HCT116 (cell line): ENCODE measurements around the gene STRN. TPM values are rescaled to one million over a fixed set of nuclear protein-coding genes. Genes with fewer than 3 reads are reported as not detected.

Experiments used
- ATAC-seq: fragments of 200-7000 bp; cut with Tn5 transposase; 2 replicates; pipeline ENCODE4 v1.9.1; 2020; ENCODE audit warnings: mild to moderate bottlenecking, moderate library complexity
- BruUV-seq: library from RNA; stranded (reverse); fragments of 400-500 nt; replicated peaks from 2 replicates; lab custom pipeline; 2021; lab: Mats Ljungman, UMichigan
- CTCF ChIA-PET: fragments of 300-600 bp; sonication (Branson Sonifier 250); formaldehyde crosslinking; loops from one replicate; lab custom pipeline; 2021; ENCODE audit warnings: antibody characterized with exemption; lab: Charles Lee
- POLR2A ChIA-PET: fragments of 300-600, 350-600 bp; sonication (Branson Sonifier 250); formaldehyde crosslinking; loops from one replicate; lab custom pipeline; 2021; ENCODE audit warnings: antibody characterized with exemption; lab: Charles Lee
- RAD21 ChIA-PET, 2 experiments: fragments of 300-600 bp; sonication (Branson Sonifier 250); formaldehyde crosslinking; loops; one replicate each; lab custom pipeline; 2023; ENCODE audit warnings: low total read pairs in 2 of 2; ENCODE audit not compliant: uncharacterized antibody in 2 of 2, unreplicated experiment in 2 of 2, low non-redundant PET in 1 of 2; lab: Charles Lee
- DNase-seq: peaks from one replicate; pipeline ENCODE4 v3.0.0-alpha.2; 2010; ENCODE audit warnings: low read depth, low spot score
- H2AFZ ChIP-seq: fragments of 200-600 bp; shearing (Covaris generic), sonication (generic); 2 replicates; pipeline ENCODE4 v1.6.1; 2017; ENCODE audit warnings: low read depth, mixed run types, mixed read lengths, antibody characterized with exemption, low read length; ENCODE audit not compliant: poor library complexity, severe bottlenecking
- H3K27ac ChIP-seq: 2 replicates; pipeline ENCODE4 v1.5.1; 2012; ENCODE audit warnings: low read depth, low read length
- H3K27me3 ChIP-seq: fragments of 200-600 bp; sonication (generic); 2 replicates; pipeline ENCODE4 v1.6.1; 2016; ENCODE audit warnings: mixed run types, low read length, mixed read lengths; ENCODE audit not compliant: insufficient read depth
- H3K36me3 ChIP-seq, 2 experiments: fragments of 200-500 bp in 1 of 2; fragments of 200-600 bp in 1 of 2; sonication (Bioruptor generic) in 1 of 2; sonication (generic) in 1 of 2; 2 replicates each; pipeline versions ENCODE4 v1.5.1 to v1.6.1; 2014 to 2016; ENCODE audit warnings: low read length in 2 of 2, inconsistent platforms in 1 of 2, mixed read lengths in 1 of 2, mixed run types in 1 of 2; ENCODE audit not compliant: insufficient read depth in 2 of 2, control insufficient read depth in 1 of 2
- H3K4me1 ChIP-seq, 2 experiments: fragments of 200-600 bp in 1 of 2; sonication (generic) in 1 of 2; 2 replicates each; pipeline versions ENCODE4 v1.5.1 to v1.6.1; 2012 to 2017; ENCODE audit warnings: low read length in 2 of 2, inconsistent platforms in 1 of 2, mild to moderate bottlenecking in 1 of 2, mixed read lengths in 1 of 2, mixed run types in 1 of 2, moderate library complexity in 1 of 2; ENCODE audit not compliant: insufficient read depth in 2 of 2, control insufficient read depth in 1 of 2
- H3K4me2 ChIP-seq: fragments of 200-600 bp; sonication (generic); 2 replicates; pipeline ENCODE4 v1.6.1; 2017; ENCODE audit warnings: mixed run types, low read length, mixed read lengths
- H3K4me3 ChIP-seq, 2 experiments: fragments of 200-600 bp in 1 of 2; sonication (generic) in 1 of 2; replicated peaks in 1 of 2; 2 replicates each; pipeline ENCODE4 v1.5.1; 2011 to 2016; ENCODE audit warnings: low read length in 2 of 2, control low read depth in 1 of 2, low read depth in 1 of 2, mild to moderate bottlenecking in 1 of 2, mixed read lengths in 1 of 2, mixed run types in 1 of 2
- H3K79me2 ChIP-seq: fragments of 200-600 bp; sonication (generic); 2 replicates; pipeline ENCODE4 v1.6.1; 2017; ENCODE audit warnings: mild to moderate bottlenecking, mixed run types, low read length, moderate library complexity, mixed read lengths; ENCODE audit not compliant: insufficient read depth
- H3K9ac ChIP-seq: fragments of 200-600 bp; sonication (generic); 2 replicates; pipeline ENCODE4 v1.6.1; 2016; ENCODE audit warnings: low read length, mixed read lengths
- H3K9me2 ChIP-seq: fragments of 200-600 bp; sonication (generic), shearing (Covaris generic); 2 replicates; pipeline ENCODE4 v1.6.1; 2017; ENCODE audit warnings: mixed run types, mild to moderate bottlenecking, moderate library complexity; ENCODE audit not compliant: insufficient read depth
- H3K9me3 ChIP-seq, 2 experiments: fragments of 200-500 bp in 1 of 2; fragments of 200-600 bp in 1 of 2; sonication (Bioruptor generic) in 1 of 2; sonication (generic) in 1 of 2; 2 replicates each; pipeline ENCODE4 v1.6.1; 2014 to 2017; ENCODE audit warnings: low read length in 2 of 2, mixed read lengths in 2 of 2, inconsistent platforms in 1 of 2, low read depth in 1 of 2, mild to moderate bottlenecking in 1 of 2, mixed run types in 1 of 2, moderate library complexity in 1 of 2; ENCODE audit not compliant: control insufficient read depth in 1 of 2, insufficient read depth in 1 of 2
- H4K20me1 ChIP-seq: fragments of 200-600 bp; sonication (generic), shearing (Covaris generic); 2 replicates; pipeline ENCODE4 v1.6.1; 2017; ENCODE audit warnings: mixed run types, mild to moderate bottlenecking, moderate library complexity; ENCODE audit not compliant: insufficient read depth
- CEBPB ChIP-seq: IDR thresholded peaks from 2 replicates; pipeline ENCODE4 v1.6.1; 2012; ENCODE audit warnings: low read depth
- EGR1 ChIP-seq: IDR thresholded peaks from 2 replicates; pipeline ENCODE4 v1.6.1; 2012; ENCODE audit warnings: low read depth
- ELF1 ChIP-seq: IDR thresholded peaks from 2 replicates; pipeline ENCODE4 v1.6.1; 2012; ENCODE audit warnings: low read depth, borderline replicate concordance
- EZH2 ChIP-seq: fragments of 200-600 bp; sonication (generic); IDR thresholded peaks from 2 replicates; pipeline ENCODE4 v1.6.1; 2017; ENCODE audit warnings: antibody characterized with exemption, mixed run types
- EZH2phosphoT487 ChIP-seq: fragments of 200-600 bp; IDR thresholded peaks from 2 replicates; pipeline ENCODE4 v1.6.1; 2018; ENCODE audit warnings: antibody characterized with exemption, borderline replicate concordance
- FOSL1 ChIP-seq: IDR thresholded peaks from 2 replicates; pipeline ENCODE4 v1.6.1; 2012; ENCODE audit warnings: low read depth
- JUND ChIP-seq: IDR thresholded peaks from 2 replicates; pipeline ENCODE4 v1.6.1; 2012
- POLR2A ChIP-seq: IDR thresholded peaks from 2 replicates; pipeline ENCODE4 v1.7.0; 2011; ENCODE audit warnings: borderline replicate concordance; ENCODE audit not compliant: insufficient read depth, insufficient read length; ENCODE audit errors: extremely low read depth
- POLR2AphosphoS5 ChIP-seq: IDR thresholded peaks from 2 replicates; pipeline ENCODE4 v1.6.1; 2011; ENCODE audit warnings: mild to moderate bottlenecking, low read depth, low read length, moderate library complexity
- RAD21 ChIP-seq: IDR thresholded peaks from 2 replicates; pipeline ENCODE4 v1.6.1; 2012; ENCODE audit warnings: low read depth, mild to moderate bottlenecking
- SP1 ChIP-seq: IDR thresholded peaks from 2 replicates; pipeline ENCODE4 v1.6.1; 2012; ENCODE audit warnings: low read depth
- SRF ChIP-seq: IDR thresholded peaks from 2 replicates; pipeline ENCODE4 v1.6.1; 2012; ENCODE audit warnings: low read depth
- TCF7L2 ChIP-seq: IDR thresholded peaks from 2 replicates; pipeline ENCODE4 v1.7.0; 2011; ENCODE audit warnings: borderline replicate concordance, inconsistent platforms; ENCODE audit not compliant: insufficient read depth, insufficient read length; ENCODE audit errors: extremely low read depth
- ZBTB33 ChIP-seq: IDR thresholded peaks from 2 replicates; pipeline ENCODE4 v1.6.1; 2011; ENCODE audit warnings: mild to moderate bottlenecking, low read length, moderate library complexity; ENCODE audit not compliant: insufficient replicate concordance; ENCODE audit errors: extremely low read depth
- ZNF274 ChIP-seq: fragments of 200-500 bp; sonication (Bioruptor generic); IDR thresholded peaks from 2 replicates; pipeline ENCODE4 v1.6.1; 2014; ENCODE audit warnings: mild to moderate bottlenecking, low read depth, low read length, inconsistent platforms
- intact Hi-C: fragments of 100-400 bp; cut with micrococcal nuclease; formaldehyde crosslinking; loops from 2 replicates; pipeline ENCODE4 v1.10.0; 2022
- total RNA-seq: library from RNA; stranded (reverse); gene quantifications from one replicate; pipeline ENCODE4 v1.2.1, GENCODE V29; 2021; ENCODE audit not compliant: unreplicated experiment
- TF ChIP-seq, protein P1 (sequence below): IDR thresholded peaks from 2 replicates; pipeline ENCODE4 v1.6.1; 2012; ENCODE audit warnings: low read depth
- TF ChIP-seq, protein P2 (sequence below): IDR thresholded peaks from 2 replicates; pipeline ENCODE4 v1.6.1; 2012

The STRN gene
- total RNA-seq, 1 experiment from 2014 or later = 26.4 TPM

DNA sequence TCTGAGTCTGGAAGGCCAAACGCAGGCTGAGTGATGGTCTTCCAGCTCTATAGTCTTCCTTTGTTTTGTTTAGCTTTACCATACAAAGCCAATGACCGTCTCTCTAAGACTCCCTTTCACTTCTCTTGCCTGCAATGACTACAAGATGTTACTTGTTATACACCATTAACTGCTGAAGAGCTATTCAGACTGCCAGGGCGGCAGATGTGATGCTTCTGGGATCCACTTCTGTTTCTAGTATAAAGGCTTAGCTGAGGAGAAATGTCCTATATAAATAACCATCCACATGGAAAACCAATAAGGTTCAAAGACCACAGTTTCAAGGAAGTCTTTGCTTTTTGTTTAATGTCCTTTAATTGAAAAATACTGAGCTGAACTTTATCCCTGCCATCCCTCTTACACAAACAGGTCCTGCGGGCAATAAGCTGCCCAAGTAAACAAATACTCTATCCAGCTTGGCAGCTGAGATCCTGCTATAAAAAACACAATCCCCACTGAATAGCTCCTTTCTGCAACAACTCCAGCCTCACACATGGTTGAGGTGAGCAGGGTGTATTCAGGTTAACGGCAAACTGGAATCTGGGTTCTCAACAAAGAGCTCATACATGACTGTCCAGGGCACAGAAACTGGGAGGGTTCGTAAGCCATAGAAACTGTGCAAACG lies 145.3 kb downstream of the STRN start:
- TF ChIP-seq EGR1 = no peak
- no peak for TF ChIP-seq TCF7L2
- TF ChIP-seq SRF = no peak
- TF ChIP-seq POLR2A = no peak
- TF ChIP-seq CEBPB = no peak
- TF ChIP-seq ELF1 = no peak
- no peak for TF ChIP-seq ZBTB33
- no peak for TF ChIP-seq SP1
- TF ChIP-seq, protein P1, sequence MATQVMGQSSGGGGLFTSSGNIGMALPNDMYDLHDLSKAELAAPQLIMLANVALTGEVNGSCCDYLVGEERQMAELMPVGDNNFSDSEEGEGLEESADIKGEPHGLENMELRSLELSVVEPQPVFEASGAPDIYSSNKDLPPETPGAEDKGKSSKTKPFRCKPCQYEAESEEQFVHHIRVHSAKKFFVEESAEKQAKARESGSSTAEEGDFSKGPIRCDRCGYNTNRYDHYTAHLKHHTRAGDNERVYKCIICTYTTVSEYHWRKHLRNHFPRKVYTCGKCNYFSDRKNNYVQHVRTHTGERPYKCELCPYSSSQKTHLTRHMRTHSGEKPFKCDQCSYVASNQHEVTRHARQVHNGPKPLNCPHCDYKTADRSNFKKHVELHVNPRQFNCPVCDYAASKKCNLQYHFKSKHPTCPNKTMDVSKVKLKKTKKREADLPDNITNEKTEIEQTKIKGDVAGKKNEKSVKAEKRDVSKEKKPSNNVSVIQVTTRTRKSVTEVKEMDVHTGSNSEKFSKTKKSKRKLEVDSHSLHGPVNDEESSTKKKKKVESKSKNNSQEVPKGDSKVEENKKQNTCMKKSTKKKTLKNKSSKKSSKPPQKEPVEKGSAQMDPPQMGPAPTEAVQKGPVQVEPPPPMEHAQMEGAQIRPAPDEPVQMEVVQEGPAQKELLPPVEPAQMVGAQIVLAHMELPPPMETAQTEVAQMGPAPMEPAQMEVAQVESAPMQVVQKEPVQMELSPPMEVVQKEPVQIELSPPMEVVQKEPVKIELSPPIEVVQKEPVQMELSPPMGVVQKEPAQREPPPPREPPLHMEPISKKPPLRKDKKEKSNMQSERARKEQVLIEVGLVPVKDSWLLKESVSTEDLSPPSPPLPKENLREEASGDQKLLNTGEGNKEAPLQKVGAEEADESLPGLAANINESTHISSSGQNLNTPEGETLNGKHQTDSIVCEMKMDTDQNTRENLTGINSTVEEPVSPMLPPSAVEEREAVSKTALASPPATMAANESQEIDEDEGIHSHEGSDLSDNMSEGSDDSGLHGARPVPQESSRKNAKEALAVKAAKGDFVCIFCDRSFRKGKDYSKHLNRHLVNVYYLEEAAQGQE = no peak
- no peak for TF ChIP-seq JUND
- TF ChIP-seq, protein P2, sequence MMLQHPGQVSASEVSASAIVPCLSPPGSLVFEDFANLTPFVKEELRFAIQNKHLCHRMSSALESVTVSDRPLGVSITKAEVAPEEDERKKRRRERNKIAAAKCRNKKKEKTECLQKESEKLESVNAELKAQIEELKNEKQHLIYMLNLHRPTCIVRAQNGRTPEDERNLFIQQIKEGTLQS = no peak
- no peak for TF ChIP-seq ZNF274
- no peak for TF ChIP-seq EZH2phosphoT487
- no peak for TF ChIP-seq EZH2
- no peak for TF ChIP-seq FOSL1
- no peak for TF ChIP-seq RAD21
- TF ChIP-seq POLR2AphosphoS5 = no peak
- TF ChIP-seq, all 23 proteins: peak for 0
- Histone ChIP-seq H3K79me2 (no peaks in the 10 kb centered on the region), H4K20me1 (no peaks in the 10 kb centered on the region), H3K9me2 (no peaks in the 10 kb centered on the region), H3K4me3 (no peak overlapping the region), H3K9ac (no peak overlapping the region), H3K27ac (no peak overlapping the region), H3K4me2 (no peak overlapping the region), H3K27me3 (no peaks in the 10 kb centered on the region), H3K36me3 (no peaks in the 10 kb centered on the region), H3K9me3 (no peaks in the 10 kb centered on the region), H2AFZ (no peak overlapping the region), H3K4me1 (no peaks in the 10 kb centered on the region)
- RAD21 ChIA-PET = no interaction called here
- DNase-seq = no peak
- POLR2A ChIA-PET = no interaction called here
- no peak for ATAC-seq
- CTCF ChIA-PET = interaction anchor here (1.6 kb wide), 1 partner anchor 9 kb away, joined by 5 read pairs; no protein-coding TSS in a partner anchor
- intact Hi-C loops = no loop called here
- BruUV-seq = no TSS peak
